Fibroblast of pulmonary artery (primary cell): Measurements from ENCODE around the gene CCDC192.

Experiments used
- DNase-seq: peaks from one replicate; pipeline ENCODE4 v3.0.0-alpha.2; 2010; ENCODE audit warnings: low read depth
- H3K4me3 ChIP-seq: replicated peaks from 2 replicates; pipeline ENCODE4 v1.5.1; 2011; ENCODE audit warnings: low read depth, mild to moderate bottlenecking, control low read depth, low read length, moderate library complexity
- TF ChIP-seq, protein P1 (sequence below): IDR thresholded peaks from 2 replicates; pipeline ENCODE4 v1.5.1; 2011; ENCODE audit warnings: mild to moderate bottlenecking, control low read depth, low read length, inconsistent platforms; ENCODE audit errors: missing control alignments

The CCDC192 gene

DNA sequence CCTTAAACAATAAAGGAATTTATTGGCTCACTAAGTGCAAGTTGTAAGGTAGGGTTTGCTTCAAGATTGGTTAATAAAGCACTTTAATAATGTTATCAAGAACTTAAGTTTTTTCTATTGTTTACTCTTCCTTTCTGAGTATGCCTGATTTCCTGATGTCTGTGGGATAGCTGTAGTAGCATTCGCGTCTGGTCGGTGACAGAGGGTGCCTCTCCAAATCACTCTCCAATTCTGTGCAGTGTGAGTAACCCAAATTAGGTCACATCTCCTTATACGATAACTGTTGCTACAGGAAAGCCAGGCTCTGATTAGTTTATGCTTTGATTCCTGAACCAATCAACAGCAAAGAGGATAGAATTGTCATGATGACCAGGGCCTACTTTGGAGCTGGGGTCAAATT is 90.7 kb downstream of the CCDC192 start:
- H3K4me3 ChIP-seq = no peak overlapping the region
- DNase-seq = no peak
- TF ChIP-seq, protein P1, sequence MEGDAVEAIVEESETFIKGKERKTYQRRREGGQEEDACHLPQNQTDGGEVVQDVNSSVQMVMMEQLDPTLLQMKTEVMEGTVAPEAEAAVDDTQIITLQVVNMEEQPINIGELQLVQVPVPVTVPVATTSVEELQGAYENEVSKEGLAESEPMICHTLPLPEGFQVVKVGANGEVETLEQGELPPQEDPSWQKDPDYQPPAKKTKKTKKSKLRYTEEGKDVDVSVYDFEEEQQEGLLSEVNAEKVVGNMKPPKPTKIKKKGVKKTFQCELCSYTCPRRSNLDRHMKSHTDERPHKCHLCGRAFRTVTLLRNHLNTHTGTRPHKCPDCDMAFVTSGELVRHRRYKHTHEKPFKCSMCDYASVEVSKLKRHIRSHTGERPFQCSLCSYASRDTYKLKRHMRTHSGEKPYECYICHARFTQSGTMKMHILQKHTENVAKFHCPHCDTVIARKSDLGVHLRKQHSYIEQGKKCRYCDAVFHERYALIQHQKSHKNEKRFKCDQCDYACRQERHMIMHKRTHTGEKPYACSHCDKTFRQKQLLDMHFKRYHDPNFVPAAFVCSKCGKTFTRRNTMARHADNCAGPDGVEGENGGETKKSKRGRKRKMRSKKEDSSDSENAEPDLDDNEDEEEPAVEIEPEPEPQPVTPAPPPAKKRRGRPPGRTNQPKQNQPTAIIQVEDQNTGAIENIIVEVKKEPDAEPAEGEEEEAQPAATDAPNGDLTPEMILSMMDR = no peak

DNA sequence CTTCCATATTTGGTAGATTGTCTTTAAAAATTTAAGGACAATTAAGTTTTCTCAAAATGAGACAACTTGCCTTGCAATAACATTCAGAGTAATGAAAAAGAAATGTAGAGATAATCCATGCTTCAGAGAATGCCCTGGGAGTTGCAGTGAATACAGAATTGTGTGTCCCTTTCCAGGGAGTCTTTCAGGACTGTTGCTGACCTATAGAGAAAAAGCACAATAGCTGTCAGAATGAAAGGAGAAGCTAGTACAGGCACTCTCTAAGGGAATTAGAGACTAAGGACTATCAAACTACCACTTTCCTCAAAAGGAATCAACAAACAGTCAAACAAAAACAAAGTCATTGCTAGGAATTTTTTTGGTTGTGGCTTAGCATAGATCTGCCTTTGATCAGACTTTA is 93.0 kb downstream of the CCDC192 start:
- H3K4me3 ChIP-seq = no peak overlapping the region
- TF ChIP-seq, protein P1 = no peak
- no peak for DNase-seq

DNA sequence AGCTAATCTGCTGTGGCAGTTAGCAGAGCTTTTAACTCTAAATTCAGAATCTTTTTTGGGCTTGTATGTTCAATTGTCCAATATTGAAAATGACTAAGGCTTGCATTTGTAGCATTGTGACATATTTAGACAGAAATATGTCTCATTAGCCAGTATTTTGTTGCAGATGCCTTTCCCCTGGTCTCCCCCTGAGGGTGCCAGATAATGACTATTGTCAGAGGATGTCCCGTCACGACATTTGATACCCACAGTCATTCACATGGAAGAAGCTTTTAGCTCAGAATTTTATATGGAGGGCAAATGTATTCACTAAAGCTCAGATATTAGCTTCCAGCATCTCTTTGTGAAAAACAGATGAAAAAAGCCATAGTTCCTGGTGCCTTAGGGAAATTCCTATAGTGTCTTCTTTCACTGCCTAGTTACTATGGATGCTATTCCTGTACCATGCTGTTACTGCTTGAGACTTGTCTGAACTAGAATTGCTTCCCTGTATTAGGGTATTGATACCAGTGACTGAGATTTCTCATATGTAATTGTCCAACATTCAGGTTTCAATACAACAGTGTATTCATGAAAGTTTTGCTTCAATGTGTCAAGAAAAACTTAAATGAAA is 96.2 kb downstream of the CCDC192 start:
- no peak for DNase-seq
- no peak overlapping the region for H3K4me3 ChIP-seq
- TF ChIP-seq, protein P1 = no peak

DNA sequence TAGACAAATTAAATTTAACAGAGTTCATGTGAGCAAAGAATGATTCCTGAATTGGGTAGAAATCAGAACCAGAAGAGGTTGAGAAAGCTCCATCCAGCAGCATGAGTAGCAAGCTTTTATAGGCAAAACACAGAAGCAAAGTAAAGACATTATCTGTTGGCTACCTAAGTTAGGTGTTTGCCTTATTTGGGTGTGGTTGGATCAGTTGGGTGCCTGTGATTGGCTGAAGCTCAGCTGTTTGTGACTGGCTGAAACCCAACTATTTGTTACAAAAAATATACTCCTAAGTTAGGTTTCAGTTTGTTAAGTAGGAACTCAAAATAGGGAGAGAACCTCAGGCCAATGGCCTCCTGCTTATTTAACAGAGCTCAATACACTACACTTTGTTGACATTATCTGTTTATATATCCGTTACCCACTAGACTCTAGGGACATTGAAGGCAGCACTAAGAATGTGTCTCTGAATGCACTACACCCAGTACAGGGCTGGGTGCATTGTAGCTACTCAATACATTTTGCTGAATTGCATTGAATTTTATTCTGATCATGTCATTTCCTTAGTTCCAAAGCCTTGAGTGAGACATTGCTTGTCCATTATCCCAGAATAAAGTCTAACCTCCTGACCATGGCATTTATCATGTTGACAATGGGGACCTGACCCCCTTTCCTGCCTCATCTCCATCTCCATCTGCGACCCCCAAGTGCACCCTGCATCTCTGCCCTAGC is 98.7 kb downstream of the CCDC192 start:
- TF ChIP-seq, protein P1 = no peak
- H3K4me3 ChIP-seq = no peak overlapping the region
- DNase-seq = peak; percentile 59

DNA sequence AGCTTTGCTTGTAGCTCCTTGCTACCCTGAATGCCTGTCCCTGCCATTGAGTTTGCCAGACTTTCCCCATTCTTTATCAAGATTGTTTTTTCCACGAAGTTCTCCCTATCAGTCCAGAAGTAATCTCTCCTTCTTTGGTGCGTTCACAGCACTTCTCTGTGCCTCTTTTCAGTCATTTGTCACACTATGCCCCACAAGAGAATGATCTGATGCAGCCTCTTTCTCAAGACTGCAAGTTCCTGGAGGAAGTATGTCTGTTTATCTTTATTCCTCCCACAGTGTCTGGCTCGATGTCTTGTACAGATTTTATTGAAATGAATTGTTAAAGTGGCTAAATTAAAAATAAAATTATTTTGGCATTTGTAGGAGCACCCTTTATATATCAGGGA is 99.3 kb downstream of the CCDC192 start:
- peak; percentile 31 for DNase-seq
- TF ChIP-seq, protein P1 = no peak
- H3K4me3 ChIP-seq = no peak overlapping the region

DNA sequence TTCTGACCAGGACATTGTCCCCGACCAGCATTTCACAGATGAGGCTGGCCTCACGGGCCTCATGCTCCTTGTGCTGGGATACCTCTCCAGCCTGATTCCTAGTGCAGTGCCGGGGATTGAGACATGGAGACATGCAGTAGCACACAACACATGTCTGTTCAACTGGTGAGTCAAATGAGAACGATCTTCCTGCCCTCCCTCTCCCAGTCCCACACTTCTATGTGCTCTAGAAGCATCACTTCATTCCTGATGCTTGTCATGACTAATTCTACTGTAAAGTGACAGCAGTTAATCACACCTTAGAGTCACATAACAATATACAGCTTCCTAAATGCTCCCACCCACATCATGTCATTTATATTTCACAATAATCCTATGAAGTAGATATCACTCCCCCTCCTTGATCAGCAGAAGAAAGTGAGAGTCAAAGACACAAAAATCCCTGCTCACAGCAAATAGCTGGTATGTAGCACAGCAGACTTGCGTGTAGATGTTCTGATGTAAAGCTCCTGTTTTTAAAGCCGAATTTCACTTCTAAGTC is 101.8 kb downstream of the CCDC192 start:
- TF ChIP-seq, protein P1 = no peak
- no peak overlapping the region for H3K4me3 ChIP-seq
- no peak for DNase-seq
